OCI-LY3 (cell line): Measurements from ENCODE around the gene ROBO1.

Source experiments
- CTCF ChIP-seq: fragments of 200-600, 300-600 bp; sonication (generic); IDR thresholded peaks from 2 replicates; pipeline ENCODE4 v1.5.1; 2014; ENCODE audit warnings: antibody characterized with exemption, low read length, low read depth
- EZH2phosphoT487 ChIP-seq: fragments of 200-600 bp; shearing (Covaris generic); IDR thresholded peaks from 2 replicates; pipeline ENCODE4 v1.6.1; 2018; ENCODE audit warnings: antibody characterized with exemption, mixed run types, low read depth

- no peak for TF ChIP-seq CTCF
- TF ChIP-seq EZH2phosphoT487: no peak
Measured at GRCh38 chr3:78742041-78742440, 1025.8 kb downstream of the ROBO1 start.
